ENCODE results near the gene GSG1L.

GRCh38 chr16:27977966-27978365 lies 85.5 kb downstream of the GSG1L start:
- TF ChIP-seq ZNF251 (CRISPR knock-in tag; IDR thresholded peaks at IDR 0.05) (no peak), REST (IDR thresholded peaks at IDR 0.05; ENCODE audit: borderline replicate concordance in 1 of 2, low read depth in 1 of 2, low read length in 2 of 2) (no peak), YY1 (IDR thresholded peaks at IDR 0.05; ENCODE audit: insufficient read depth, insufficient replicate concordance, low read depth, low read length) (no peak)
- TF ChIP-seq, protein P1, sequence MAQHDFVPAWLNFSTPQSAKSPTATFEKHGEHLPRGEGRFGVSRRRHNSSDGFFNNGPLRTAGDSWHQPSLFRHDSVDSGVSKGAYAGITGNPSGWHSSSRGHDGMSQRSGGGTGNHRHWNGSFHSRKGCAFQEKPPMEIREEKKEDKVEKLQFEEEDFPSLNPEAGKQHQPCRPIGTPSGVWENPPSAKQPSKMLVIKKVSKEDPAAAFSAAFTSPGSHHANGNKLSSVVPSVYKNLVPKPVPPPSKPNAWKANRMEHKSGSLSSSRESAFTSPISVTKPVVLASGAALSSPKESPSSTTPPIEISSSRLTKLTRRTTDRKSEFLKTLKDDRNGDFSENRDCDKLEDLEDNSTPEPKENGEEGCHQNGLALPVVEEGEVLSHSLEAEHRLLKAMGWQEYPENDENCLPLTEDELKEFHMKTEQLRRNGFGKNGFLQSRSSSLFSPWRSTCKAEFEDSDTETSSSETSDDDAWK (CRISPR knock-in tag; IDR thresholded peaks at IDR 0.05) = no peak

All from HepG2 (cell line).